Measurements from ENCODE around the gene HDAC4.

GRCh38 chr2:239065537-239065936 lies 335.3 kb downstream of the HDAC4 start:
- no peak for TF ChIP-seq CTCF (IDR thresholded peaks at IDR 0.05; ENCODE audit: low read depth, low read length, missing input control)
- TF ChIP-seq HNF4A (conservative IDR thresholded peaks at IDR 0.05), result no peak
- TF ChIP-seq RAD21 (IDR thresholded peaks at IDR 0.05), result no peak
- TF ChIP-seq MAX (IDR thresholded peaks at IDR 0.05), result no peak
- TF ChIP-seq EGR1 (IDR thresholded peaks at IDR 0.05; ENCODE audit: low read depth in 2 of 2), result no peak
- TF ChIP-seq FOXA1 (IDR thresholded peaks at IDR 0.05), result no peak
- no peak for TF ChIP-seq ATF3 (IDR thresholded peaks at IDR 0.05)
- TF ChIP-seq REST (IDR thresholded peaks at IDR 0.05), result no peak
